GM11168 (cell line): Measurements from ENCODE around the gene TMEM132D.

ENCODE experiments used
- in situ Hi-C: fragments of 300-500 bp; cut with MboI; formaldehyde crosslinking; loops from one replicate; pipeline ENCODE4 v1.12.0; 2022; ENCODE audit warnings: low sequenced_read_pairs; ENCODE audit not compliant: unreplicated experiment

Gene TMEM132D

DNA sequence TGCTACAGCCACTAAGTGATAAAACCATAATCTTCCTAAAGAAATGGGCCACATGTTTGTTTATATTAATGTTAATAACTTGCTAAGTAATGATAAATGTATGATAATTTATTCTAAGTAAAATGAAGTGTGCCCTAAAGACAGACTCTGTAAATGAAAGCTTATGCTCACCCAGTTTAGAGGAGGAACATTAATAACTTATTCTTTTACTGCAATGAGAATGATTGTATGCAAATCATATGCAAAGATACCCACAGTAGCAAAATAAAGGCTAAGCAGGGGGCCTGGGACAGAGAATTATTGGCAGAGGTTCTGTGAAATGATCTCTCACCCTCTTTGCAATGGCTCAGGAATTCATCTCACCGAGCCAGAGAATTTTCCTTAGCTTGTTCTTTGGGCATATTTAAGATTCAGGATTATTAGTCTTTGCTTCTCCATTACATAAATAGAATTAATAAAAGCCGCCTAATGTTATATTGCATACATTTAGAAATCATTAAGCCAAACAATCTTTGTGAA lies 75.9 kb downstream of the TMEM132D start:
- in situ Hi-C loops, result no loop called here

DNA sequence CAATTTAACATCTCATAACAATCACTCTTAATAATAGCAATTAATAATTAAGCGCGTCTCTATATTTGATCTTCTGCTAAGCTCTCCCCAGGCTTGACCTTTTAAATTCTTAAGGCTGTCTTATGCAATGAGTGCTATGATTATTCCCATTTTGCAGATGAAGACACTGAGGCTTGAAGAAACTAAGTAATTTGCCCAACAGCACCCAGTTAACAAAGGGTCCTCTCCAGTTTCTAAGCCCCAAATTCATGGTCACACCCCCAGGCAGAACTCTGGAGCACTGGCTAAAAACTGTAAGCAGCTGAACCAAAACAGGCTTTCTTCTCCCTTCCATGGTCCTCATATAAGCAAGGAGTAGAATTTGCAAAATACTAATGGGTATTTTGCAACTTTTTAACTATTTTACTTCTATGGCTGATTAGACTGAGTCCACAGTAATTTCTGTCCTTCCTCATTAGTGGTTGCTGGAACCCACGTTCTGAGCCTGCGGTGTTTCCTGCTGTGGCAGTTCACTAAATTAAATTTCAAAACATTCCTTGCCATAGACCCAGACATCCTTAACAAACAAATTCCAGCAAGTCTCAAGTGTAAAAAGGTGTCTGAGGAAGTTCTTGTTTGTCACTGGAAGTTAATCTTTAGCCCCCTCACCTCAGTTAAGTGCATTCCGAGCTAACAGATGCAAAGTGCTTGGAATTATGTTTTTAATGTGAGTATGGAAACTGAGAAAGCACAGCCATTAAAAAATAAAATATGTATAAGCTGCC lies 76.5 kb downstream of the TMEM132D start:
- in situ Hi-C loops, result no loop called here

DNA sequence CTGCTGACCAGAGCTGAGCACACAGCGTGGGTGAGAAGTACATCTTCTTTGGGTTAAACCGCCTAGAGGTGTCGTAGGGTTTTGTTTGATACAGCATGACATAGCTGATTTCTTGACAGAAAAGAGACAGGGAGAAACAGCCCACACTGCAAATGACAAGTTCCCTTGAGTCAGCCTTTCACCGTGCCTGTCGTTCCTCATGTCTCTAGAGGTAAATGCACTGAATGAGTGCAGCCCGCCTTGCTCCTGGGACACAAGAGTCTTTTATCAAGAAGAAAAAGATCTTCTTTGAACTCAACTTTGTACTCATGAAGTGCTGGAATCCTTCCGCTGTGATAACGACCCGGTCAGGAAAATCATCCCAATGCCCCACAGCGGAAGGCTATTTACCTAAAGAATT lies 77.6 kb downstream of the TMEM132D start:
- in situ Hi-C loops, result no loop called here

DNA sequence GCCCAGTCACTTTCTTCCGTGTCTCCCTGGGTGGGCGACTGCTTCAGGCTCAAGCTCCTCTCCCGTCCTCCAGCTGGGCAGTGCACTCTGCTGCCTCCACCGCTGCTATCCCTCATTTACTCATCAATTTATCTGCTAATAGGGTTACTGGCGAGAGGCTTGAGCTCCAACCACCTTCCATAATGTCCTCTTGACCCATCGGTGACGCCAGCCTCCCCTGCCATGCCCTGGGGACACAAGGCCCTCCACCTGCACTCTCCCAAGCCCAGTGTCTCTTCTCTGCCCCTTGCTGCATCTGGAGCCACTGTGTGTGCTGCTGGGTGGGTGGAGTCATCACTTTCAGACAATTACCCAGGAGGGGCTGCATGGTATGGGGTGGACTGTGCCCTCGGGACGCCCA lies 78.5 kb downstream of the TMEM132D start:
- in situ Hi-C loops, result no loop called here

DNA sequence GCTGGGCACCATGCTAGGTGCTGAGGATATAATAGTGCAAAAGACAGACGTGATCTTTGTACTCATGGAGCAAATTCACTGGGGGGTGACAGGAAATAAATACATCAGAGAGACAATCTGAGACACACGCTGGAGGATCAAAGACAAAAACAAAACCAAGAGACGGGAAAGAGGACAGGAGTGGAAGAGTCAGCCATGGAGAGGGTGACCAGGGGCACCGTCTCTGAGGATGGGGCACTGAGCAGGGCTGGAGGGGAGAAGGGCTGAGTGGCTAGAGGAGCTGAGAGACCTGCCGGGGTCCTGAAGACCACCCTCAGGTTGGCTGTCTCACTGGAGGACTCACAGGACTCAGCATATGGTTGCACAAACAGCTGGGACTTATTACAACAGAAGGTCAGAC lies 81.9 kb downstream of the TMEM132D start:
- in situ Hi-C loops, result no loop called here

DNA sequence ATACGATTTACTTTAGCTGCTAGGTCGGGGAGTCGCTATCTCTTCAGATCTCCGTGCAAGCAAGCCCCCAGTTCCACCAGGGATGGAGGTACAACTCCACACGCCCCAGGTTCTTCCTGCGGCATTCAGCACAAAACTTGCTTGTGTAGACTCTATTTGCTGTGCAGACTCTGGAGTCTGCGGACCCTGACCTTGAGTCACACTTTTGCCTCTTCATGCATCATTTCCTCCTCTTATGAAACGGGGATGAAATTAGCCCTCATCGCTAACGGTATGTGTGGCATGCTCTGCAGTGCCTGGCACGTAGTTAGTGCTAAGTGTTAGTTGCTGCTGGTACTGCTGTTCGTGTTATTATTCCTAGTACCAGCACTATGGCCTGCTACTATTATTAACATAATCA lies 84.4 kb downstream of the TMEM132D start:
- in situ Hi-C loops, result no loop called here

DNA sequence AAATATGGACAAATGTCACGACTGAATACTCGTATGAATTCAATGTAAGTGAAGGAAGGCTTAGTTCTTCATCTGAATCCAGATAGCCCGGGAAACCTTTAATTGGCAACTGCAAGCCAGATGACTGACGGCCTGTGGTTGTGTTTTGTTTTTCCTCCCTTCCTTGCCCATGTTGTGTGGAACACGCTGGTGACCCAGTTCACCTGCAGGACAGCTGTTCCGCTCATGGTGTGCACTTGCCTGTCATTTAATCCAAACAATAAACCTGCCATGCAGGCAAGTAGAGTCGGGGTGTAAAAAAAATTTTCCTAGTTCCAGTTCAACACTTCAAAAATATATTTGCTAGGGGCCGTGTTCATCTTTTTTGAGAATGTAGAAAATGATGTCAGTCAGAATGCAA lies 88.0 kb downstream of the TMEM132D start:
- in situ Hi-C loops, result no loop called here

DNA sequence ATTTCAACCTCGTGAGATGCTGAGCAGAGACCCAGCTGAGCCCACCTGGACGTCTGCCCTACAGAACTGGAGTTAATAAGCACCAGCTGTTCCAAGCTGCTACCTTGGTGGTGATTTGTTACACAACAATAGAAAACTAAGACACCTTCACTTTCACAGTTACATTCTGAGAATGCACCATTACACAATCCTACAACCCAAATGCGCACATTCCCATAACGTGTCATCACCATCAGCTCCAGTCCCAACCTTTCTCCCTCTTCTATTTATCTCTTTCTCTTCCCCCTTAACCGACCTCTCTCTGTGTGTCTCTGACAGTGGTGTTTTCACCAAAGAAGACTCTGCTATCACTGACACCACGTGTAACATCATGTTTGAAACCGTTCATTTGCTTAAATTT lies 91.9 kb downstream of the TMEM132D start:
- in situ Hi-C loops, result no loop called here

DNA sequence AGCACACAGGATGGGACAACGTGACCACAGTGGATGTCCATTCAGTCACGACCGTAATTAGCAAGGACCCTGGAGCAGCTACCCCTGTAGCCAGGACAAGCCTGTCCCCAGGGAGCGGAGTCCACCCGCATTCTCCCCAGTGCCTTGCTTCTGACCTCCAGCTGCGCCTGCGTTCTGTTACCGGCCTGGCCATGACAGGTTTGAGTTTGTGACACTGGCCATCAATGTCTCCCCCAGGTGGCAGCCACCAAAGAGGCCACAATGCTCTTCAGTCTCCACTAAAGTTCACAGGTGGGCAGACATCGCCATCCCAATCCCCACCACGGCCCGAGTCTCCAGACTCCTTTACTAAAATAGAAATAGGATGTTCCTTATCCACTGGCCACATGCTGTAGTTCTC lies 96.7 kb downstream of the TMEM132D start:
- in situ Hi-C loops, result no loop called here

DNA sequence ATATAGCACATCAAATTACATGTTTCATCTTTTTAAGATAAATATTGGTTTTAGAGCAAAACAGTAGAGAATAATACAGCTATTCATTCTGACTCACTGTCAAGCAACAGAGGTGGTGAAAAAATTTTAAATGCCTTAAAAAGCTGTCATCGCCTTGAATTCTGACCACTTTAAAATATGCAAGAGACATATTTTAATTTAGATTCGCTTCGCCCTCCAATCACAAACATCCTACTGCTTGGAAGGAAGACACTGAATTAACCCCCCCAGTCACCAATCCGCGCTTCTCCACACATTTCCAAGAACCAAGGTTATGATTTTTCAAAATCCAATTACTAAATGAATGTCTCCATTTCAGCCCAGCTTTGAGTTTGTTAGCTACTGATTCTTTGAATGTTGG lies 112.4 kb downstream of the TMEM132D start:
- in situ Hi-C loops, result no loop called here

DNA sequence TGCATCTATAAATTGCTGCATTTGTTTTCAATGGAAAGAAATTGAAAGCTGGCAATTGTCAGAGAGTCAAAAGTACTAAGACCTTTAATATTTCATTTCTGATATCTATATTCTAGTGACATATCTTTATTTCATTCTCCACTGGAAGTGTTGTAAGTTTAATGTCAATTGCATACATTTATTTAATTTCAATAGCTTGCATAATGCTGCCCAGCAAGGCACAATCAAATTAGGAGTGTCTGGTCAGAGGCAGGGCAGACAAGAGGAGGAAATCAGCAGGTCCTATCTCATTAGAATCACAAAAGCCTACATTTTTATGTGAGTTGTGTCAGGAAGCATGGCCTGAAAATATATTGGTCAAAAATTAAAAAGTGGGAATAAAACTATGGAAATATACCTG lies 112.9 kb downstream of the TMEM132D start:
- in situ Hi-C loops, result no loop called here

DNA sequence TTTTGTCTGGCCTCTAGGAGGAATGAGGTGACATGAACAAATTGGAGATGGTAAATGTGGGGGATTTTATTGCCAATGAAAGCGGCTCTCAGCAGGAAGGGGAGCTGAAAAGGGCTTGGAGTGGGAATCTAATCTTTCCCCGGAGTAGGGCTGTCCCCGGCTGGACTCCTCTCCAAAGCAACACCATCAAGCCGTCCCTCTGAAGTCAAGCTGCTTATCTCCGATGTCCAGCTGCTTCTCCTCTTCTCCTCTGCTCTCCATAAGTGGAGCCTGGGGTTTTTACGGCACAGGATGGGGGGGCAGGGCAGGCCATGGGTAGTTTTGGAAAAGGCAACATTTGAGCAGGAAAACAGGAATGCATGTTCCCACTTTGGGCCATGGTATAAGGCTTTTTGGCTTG lies 113.5 kb downstream of the TMEM132D start:
- in situ Hi-C loops, result no loop called here

DNA sequence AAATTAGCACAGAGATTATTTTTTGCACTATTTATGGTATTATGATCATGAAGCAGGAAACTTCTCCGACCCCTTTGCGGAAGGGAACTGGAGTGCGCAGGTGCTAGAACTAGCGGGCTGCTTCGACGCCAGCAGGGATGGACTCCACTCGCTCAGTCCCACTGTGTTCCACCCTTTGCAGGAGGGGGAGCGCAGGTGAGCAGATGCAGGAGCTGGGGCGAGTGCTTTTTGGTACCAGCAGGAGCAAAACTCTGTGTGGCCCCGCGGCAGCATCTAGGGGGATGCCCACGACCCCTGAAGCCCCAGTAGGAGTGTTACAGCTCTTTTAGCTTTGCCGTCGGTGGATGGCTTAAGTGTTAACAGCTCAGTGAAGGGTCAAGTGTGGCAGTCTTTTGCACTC lies 113.9 kb downstream of the TMEM132D start:
- in situ Hi-C loops, result no loop called here

DNA sequence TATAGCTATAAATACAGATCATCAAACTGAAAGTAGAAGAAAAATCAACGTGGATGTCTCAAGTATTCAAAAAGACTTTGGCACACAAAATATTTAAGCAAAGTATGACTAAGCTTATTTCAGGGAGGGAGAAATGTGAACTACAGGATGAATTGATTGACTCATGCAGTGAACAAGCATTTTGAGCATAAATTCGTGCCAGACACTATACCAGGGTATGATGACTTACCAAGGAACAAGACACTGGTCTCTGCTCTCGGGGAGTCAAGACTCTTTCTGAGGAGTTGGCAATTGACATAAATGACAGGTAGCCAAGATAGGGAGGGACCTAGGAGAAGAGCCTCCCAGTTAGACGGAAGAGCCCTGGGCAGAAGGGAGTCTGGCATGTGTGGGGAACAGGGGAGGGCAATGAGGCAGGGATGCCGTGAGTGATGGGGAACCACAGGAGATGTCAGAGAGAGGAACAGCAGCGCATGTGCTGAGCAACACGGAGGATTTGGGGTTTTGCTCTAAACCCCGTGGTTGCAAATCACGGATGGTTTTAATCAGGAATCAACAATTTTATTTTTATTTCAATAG lies 115.2 kb downstream of the TMEM132D start:
- in situ Hi-C loops, result no loop called here

DNA sequence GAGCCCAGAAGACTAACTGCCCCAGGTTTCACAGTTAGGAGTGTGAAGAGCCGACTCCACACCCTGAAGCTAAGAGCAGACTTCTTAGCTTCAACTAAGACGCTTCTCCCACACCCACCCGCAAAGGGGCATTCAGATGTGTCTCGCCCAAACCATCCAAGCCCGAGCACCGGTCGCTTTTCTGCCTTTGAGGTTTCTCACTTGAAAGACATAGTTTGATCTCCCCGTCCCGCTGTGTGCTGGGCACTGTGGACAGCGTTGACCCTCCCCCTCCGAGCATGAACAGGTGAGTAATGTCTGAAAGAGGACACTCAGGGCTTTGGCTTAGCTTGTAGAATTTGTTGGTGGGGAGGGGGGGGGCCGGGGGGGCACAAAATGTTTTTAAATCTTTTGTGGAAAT lies 123.8 kb downstream of the TMEM132D start:
- in situ Hi-C loops, result no loop called here

DNA sequence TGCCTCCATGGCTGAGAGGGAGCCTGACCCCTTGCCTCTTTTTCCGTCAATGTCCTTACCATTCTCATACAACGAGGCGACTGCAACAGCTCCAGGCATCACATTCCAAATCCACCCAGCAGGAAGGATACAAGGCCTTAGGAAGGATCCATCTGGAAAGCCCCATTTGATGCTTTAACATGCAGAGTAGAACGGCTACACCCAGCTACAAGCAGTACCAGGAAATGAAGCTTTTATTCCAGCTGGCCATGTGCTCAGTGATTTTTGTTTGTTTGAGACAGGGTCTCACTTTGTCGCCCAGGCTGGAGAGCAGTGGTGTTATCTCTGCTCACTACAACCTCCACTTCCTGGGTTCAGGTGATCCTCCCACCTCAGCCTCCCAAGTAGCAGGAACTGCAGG lies 124.8 kb downstream of the TMEM132D start:
- in situ Hi-C loops, result no loop called here

DNA sequence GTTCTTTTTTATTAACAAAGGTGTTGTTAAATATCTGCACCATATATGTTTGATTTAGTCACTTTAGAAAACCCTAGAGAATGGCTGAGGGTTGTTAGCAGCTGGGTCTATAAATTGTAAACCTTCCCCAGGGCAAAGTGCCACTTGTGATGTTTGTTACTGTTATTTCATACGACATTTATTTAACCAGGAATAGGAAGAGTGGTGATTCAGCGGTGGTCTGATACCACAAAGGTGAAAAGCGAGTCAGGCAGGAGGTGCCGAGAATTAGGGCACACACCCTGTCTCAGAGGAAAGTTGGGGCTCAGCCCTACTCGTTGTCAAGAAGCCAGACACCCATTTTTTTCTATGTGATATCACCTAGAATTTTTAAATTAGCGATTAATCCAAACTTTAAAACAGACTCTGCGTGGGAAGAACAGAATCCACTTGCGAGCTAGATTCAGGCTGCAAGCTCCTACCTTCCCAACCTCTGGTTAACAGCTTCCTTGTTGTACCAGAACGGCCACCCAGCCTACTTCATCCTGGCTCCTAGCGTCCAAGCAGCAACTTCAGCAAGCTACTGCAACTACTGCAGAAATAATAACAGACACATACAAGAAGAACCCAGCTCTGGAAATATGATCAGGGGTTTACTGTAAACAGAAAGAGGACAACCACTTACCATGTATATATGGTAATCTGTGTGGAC lies 126.7 kb downstream of the TMEM132D start:
- in situ Hi-C loops, result no loop called here

DNA sequence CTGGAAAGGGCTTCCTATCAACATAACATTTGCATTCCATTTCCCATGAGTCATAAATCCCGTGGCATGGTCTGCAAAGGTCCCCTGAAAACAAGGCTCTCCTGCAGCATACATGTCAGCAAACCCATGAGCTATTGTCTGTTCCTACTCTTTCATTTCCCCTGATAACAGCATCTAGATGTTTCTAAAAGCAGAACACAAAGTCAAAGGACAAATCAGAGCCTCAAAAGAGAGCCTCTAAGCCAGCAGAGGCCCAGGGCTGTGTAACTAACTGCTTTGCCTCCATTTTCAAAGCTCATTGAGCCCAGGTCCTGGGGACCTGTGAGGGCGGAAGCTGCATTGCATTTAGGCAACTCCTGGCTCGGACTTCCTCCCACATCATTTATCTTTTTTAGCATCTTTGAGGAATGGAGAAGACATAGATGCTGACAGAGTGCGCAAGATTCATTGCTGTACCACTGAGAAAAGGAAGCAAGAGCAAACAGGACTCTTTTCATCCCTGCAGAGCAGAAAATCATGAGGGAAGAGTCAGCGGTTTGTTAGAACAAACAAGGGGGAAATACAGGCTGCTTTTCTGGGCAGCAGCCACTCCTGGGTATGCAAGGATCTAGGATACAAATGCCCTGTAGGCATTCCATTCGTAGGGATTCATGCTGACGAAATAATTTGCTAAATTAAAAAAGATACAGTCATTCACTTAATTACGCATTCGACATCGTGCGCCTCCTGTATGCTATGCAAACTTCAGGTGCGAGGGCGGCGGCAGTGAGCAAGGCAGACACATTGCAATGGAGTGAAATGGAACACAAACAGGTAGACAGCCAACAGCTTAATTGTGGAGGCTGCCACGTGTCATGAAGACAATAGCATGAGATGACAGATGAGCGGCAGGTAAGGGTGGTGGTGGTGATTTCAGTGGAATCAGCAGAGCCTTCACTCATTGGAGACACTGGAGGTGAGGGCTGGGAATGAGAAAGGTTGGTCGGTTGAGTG lies 131.0 kb downstream of the TMEM132D start:
- in situ Hi-C loops, result no loop called here

DNA sequence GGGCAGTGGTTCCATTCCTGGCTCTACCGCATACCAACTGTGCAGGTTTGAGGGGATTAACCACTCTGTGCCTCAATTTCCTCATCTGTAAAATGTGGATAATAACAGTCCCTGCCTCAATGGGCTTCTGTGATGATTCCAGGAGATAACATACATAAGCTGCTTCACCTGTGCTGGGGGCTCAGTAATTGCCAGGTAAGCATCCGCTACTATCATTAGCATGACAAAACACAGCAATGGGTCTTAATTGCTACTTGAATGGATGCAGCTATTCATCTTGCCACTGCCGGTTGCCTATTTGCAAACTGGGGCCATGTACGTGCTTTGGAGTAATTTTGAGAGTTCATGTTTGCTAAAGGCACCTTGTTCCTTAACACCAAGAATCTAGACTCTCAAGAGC lies 132.6 kb downstream of the TMEM132D start:
- in situ Hi-C loops, result no loop called here

DNA sequence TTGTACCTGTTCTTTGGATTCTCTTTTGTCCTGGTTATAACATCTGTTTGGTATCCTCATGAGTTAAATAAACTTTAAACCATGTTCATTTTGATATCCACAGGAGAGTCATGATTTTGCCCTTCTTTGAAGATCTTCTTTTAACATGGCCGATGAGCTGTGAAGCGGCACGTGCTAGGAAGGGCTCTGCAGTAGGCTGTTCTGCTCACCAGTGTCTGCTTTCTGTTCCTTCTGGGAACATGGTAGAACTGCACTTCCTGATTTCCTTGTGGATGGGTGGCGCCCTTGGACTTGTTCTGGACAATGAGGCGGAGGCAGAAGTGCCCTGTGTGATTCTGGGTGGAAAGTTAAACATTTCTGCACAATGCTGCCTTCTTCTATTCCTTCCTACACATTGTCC lies 138.1 kb downstream of the TMEM132D start:
- in situ Hi-C loops, result no loop called here
